Measurements from ENCODE around the gene MARS1.
"Not testable (repeated sequence)": the region's sequence is repeated elsewhere in the genome, so short reads cannot be mapped to it uniquely, and the experiment has no call there.

Gene MARS1

GRCh38 chr12:57558864-57559263 lies 71.0 kb downstream of the MARS1 start:
- H3K4me3 ChIP-seq (ENCODE audit: low read depth, low read length), result no peak overlapping the region
- H3K4me1 ChIP-seq (ENCODE audit: control insufficient read depth, insufficient read depth, low read length), result no peaks in the 10 kb centered on the region
- H3K36me3 ChIP-seq (ENCODE audit: control insufficient read depth, insufficient read depth, low read length), result peaks cover 4% of the 10 kb centered on the region; the same call in 1 of the 2 replicates
- H3K9me3 ChIP-seq (ENCODE audit: control insufficient read depth, insufficient read depth, low read depth, low read length), result no peaks in the 10 kb centered on the region
- H3K27ac ChIP-seq (ENCODE audit: low read depth, low read length), result no peak overlapping the region
- H3K27me3 ChIP-seq (ENCODE audit: control insufficient read depth, insufficient read depth, low read length), result no peaks in the 10 kb centered on the region
- no peak overlapping the region for H3K9ac ChIP-seq (ENCODE audit: low read length)

- Histone ChIP-seq H3K4me1 (ENCODE audit: control insufficient read depth, insufficient read depth, low read length) (no peaks in the 10 kb centered on the region), H3K9me3 (ENCODE audit: control insufficient read depth, insufficient read depth, low read depth, low read length) (no peaks in the 10 kb centered on the region), H3K36me3 (ENCODE audit: control insufficient read depth, insufficient read depth, low read length) (peaks cover 7% of the 10 kb centered on the region; the same call in 1 of the 2 replicates), H3K27ac (ENCODE audit: low read depth, low read length) (no peak overlapping the region), H3K9ac (ENCODE audit: low read length) (no peak overlapping the region), H3K4me3 (ENCODE audit: low read depth, low read length) (no peak overlapping the region), H3K27me3 (ENCODE audit: control insufficient read depth, insufficient read depth, low read length) (no peaks in the 10 kb centered on the region)
Measured at GRCh38 chr12:57560516-57560915, 72.6 kb downstream of the MARS1 start.

GRCh38 chr12:57561117-57561516 lies 73.2 kb downstream of the MARS1 start:
- H3K36me3 ChIP-seq (ENCODE audit: control insufficient read depth, insufficient read depth, low read length); H3K9me3 ChIP-seq (ENCODE audit: control insufficient read depth, insufficient read depth, low read depth, low read length); H3K4me1 ChIP-seq (ENCODE audit: control insufficient read depth, insufficient read depth, low read length); H3K9ac ChIP-seq (ENCODE audit: low read length); H3K27me3 ChIP-seq (ENCODE audit: control insufficient read depth, insufficient read depth, low read length); H3K27ac ChIP-seq (ENCODE audit: low read depth, low read length); H3K4me3 ChIP-seq (ENCODE audit: low read depth, low read length): not testable (repeated sequence)

GRCh38 chr12:57563358-57563757 lies 75.5 kb downstream of the MARS1 start:
- Histone ChIP-seq H3K36me3 (ENCODE audit: control insufficient read depth, insufficient read depth, low read length) (peaks cover 7% of the 10 kb centered on the region; the same call in 1 of the 2 replicates), H3K4me1 (ENCODE audit: control insufficient read depth, insufficient read depth, low read length) (no peaks in the 10 kb centered on the region), H3K27ac (ENCODE audit: low read depth, low read length) (no peak overlapping the region), H3K27me3 (ENCODE audit: control insufficient read depth, insufficient read depth, low read length) (no peaks in the 10 kb centered on the region), H3K9me3 (ENCODE audit: control insufficient read depth, insufficient read depth, low read depth, low read length) (no peaks in the 10 kb centered on the region), H3K4me3 (ENCODE audit: low read depth, low read length) (no peak overlapping the region), H3K9ac (ENCODE audit: low read length) (no peak overlapping the region)

GRCh38 chr12:57564178-57564740 lies 76.4 kb downstream of the MARS1 start:
- Histone ChIP-seq H3K36me3 (ENCODE audit: control insufficient read depth, insufficient read depth, low read length) (peaks cover 14% of the 10 kb centered on the region), H3K4me1 (ENCODE audit: control insufficient read depth, insufficient read depth, low read length) (no peaks in the 10 kb centered on the region), H3K9me3 (ENCODE audit: control insufficient read depth, insufficient read depth, low read depth, low read length) (no peaks in the 10 kb centered on the region), H3K27ac (ENCODE audit: low read depth, low read length) (no peak overlapping the region), H3K27me3 (ENCODE audit: control insufficient read depth, insufficient read depth, low read length) (no peaks in the 10 kb centered on the region), H3K4me3 (ENCODE audit: low read depth, low read length) (no peak overlapping the region), H3K9ac (ENCODE audit: low read length) (no peak overlapping the region)
